Nucleus accumbens (tissue), 56 donors: Measurements from ENCODE around the gene DUS1L.

Experiments used
- DNase-seq, 56 donors: peaks; one replicate each; lab custom pipeline; 2025; lab: John Stamatoyannopoulos, UW

Gene DUS1L

DNA sequence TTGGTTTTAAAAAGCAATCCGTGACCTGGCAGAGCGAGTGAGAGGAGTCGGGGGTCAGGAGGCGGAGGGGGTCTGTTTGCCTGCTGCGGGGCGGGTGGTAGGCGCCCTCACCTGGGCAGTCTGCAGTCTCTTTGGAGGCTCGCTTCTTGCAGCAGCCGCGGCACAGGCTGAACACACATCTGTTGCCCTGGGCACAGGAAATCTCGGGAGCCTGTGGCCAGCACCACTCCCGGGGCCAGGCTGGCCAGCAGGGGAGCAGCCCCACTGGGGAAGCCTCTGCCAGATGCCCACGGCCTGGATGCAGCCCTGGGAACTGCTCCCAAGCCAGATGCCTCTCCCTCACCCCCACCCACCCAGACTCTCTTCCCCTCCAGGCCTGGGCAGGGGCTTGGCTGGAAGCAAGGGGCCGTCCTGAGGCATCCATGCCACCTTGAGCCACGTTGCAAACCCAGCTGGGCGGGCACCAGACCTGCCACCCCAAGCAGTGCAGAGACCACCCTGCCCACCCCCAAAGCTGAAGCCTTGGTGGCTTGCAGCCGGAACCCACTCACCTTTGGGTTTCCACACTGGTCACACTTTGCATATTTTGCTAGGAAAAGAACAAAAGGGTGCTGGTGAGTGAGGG is 7.3 kb downstream of the DUS1L start:
- DNase-seq: no peak

DNA sequence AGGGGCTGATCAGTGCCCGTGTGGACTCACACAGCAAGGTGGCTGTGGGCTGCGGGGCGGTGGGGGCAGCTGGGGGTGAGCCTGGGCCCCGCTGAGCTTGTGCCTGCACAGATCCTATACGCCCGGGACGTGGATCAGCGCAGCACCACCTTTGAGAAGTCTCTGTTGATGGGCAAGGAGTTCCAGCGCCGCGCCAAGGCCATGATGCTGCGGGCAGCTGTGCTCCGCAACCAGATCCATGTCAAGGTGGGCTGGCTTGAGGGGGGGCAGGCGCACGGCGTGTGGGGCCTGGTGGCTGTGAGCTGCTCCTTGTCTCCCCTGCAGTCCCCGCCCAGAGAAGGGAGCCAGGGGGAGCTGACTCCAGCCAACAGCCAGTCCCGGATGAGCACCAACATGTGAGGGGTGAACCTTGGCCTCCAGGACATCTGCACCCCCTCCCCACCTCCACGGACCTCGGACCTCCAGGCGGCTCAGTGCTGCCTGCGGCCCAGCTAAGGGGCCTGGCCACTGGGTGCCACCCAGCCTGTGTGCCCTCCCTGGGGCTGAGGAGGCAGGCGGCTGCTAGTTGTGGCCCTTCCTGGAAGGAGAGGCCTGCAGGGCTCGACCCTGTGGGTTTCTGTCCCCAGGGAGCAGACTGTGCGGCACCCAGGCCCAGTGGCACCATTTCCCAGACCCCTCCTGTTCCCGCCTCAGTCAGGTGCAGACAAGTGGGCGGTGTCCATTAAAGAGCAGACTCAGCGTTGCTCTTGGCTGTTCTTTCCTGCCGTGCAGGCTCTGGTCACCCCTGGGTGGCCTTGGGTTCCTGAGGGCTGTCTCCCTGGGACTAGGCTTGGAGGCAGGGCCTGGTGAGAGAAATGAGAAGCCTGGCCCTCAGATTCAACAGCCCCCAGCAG is 8.6 kb downstream of the DUS1L start:
- no peak for DNase-seq

DNA sequence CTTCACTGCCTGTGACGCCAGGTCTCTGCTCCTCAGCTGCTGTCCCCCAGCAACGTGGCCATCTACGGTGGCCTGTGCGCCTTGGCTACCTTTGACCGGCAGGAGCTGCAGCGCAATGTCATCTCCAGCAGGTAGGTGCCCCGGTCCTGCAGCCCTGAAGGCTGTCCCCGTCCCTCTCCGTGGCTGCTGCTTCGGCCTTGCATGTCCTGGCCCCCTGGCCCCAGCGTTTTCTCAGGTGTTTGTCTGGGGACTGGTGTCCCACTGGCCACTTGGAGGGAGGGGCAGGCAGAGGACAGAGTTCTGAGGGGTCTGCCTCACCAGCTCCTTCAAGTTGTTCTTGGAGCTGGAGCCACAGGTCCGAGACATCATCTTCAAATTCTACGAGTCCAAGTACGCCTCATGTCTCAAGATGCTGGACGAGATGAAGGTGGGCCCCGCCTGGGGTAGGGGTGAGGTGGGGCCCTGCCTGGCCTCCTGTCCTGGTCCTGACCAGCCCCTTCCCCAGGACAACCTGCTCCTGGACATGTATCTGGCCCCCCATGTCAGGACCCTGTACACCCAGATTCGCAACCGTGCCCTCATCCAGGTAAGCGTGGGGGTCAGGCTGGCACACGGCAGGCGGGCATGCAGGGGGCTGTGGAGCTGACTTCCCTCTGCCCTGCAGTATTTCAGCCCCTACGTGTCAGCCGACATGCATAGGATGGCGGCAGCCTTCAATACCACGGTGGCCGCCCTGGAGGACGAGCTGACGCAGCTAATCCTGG is 9.5 kb downstream of the DUS1L start:
- no peak for DNase-seq

DNA sequence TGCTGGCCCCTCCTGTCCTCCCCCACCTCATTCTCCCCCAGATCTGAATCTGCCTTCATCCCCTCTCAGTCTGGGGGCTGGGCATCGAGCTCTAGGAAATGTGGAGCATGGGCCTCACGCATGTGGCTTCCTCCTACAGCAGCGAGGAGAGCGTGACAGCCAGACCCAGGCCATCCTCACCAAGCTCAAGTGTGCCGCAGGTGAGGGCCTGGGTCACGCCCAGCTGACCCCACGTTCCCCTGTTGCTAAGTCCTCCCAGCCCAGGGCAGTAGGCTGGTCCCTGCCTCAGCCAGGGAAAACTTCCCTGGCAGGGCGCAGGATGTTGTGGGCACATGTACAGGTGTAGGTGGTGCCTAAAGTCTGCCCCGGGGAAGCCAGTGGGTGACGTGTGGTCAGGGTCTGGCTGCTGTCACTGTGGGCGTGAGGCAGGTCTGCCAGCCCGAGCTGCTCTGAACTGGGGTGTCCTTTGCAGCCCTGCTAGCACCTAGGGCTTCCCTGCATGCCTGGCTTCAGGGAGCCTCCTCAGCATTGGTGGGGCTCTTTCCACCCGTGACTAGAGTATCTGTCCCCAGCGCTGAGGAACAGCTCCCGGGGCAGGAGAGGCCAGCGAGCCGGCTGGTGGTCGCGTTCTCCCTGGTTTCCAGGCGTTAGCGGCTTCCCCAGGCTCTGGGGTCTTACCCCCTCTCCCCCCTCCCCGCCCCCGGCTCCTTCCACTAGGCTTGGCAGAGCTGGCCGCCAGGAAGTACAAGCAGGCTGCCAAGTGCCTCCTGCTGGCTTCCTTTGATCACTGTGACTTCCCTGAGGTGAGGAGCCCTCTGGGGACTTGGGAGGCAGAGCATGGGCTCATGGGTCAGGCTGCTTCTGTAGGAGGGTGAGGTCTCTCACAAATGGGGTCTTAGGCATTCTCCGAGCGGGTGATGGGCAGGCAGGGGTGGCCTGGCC is 10.3 kb downstream of the DUS1L start:
- no peak for DNase-seq

DNA sequence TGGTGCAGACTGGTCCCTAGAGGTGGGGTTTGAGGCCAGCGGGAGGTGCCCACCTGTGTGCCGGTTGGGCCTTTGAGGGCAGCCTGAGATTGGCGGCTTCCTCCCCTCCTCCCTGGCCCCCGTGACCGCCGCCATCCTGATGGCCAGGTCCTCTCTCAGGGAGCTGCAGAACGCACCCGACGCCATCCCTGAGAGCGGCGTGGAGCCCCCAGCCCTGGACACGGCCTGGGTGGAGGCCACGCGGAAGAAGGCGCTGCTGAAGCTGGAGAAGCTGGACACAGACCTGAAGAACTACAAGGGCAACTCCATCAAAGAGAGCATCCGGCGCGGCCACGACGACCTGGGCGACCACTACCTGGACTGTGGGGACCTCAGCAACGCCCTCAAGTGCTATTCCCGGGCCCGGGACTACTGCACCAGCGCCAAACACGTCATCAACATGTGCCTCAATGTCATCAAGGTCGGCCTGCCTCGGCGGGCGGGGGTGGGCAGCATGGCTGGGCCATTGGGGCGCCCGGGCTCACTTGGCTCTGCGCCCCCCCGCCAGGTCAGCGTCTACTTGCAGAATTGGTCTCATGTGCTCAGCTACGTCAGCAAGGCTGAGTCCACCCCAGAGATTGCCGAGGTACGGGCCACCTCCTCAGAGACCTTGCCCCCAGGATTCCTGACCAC is 11.1 kb downstream of the DUS1L start:
- no peak for DNase-seq

DNA sequence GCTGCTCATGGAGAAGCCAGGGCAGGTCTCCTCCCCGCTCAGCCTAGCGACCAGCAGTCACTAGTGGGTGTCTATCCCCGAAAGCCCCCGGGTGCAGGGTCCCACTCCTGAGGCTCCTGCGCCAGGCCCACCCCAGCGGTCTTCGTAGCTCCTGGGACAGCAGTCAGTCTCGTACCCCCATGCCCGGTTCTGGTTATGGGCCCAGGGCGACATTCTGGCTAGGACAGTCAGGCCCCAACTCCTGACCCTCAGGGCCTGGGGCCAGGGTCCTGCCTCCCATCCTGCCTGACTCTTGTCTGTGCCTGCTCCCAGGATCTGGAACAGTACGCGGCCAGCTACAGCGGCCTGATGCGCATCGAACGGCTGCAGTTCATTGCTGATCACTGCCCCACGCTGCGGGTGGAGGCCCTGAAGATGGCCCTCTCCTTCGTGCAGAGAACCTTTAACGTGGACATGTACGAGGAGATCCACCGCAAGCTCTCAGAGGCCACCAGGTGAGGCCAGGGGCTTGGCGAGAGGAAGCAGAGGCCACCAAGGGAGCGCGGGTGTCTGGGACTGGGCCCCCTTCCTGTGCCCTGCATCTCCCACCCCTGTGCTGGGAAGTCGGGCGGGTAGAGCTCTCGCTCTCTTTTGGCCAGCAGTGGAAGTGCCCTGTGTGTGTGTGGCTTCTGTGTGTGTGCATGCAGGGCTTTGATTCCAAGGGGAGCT is 11.9 kb downstream of the DUS1L start:
- no peak for DNase-seq

DNA sequence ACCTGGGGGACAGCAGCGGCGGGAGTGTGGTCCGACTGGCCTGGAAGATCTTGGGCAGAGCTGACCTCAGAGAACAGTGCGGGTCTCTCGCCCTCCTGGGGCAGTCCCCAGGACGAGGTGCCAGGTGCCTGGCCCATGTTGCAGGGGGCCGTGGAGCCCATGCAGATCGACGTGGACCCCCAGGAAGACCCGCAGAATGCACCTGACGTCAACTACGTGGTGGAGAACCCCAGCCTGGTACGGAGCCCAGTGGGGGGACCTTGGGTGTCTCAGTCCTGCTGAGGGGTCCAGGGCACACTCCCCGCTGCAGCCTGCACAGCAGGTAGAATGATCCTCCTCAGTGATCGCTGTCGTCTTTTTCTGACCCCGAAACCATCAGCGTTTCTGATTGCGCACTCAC is 12.5 kb downstream of the DUS1L start:
- DNase-seq: no peak

DNA sequence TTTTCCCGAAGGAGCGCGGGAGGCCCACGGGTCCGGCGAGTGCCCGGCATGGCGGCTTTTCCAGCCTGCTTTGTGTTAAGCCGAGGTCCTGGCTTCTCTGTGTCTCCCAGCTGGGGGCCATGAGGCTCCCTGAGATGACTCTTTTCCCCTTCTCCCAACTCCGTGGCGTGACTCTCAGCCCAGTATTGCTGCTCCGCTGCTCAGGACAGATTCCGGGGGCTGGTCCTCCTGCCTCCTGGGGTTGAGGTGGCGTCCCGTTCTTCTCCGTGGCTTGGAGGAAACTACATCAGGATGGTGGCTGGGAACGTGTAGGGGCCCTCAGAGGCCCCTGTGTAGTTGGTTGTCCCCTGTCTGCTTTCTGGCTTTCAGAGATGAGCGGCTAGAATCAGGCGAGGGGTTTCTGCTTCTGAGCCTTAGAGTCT is 13.0 kb downstream of the DUS1L start:
- no peak for DNase-seq

DNA sequence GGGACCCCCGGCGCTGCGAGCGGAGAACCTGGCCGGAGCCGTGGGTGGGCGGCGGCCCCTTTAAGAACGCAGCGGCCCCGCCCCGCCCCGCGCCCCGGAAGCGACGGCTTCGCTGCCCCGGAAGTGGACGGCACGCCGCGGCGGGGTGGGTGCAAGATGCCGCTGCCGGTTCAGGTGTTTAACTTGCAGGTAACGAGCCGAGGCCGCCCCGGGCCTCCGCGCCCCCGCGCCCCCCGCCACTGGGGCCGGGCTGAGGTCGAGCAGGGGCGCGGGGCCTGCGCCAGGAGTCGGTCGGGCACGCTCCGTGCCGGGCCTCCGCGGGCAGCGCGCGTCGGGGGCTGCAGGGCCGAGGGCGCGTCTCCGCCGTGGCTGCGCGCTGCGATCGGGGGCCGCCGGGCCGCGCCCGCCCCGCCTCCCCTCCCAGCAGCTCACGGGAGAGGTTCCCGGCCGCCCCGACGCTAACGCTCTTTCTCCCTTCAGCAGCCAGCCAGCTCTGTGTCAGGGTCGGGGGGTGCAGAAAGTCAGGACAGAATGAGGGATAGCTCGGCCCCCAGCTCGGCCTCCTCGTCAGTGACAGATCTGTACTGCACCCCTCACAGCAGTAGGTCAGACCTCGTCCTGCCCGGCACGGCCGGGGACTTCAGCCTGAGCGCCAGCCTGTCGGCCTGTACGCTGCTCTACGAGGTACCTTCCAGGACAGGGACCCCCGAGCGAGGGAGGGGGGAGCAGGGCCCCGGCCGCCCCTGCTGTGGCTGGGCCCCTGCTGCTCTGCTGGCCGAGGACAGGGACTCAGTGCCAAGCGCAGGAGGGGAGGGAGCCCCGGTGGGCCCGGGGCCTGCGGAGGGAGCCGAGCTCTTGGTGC is 13.6 kb downstream of the DUS1L start, which contains the start of the genes GPS1 and RFNG:
TSS of gene GPS1 (plus strand) at position 123 of the 862 bp plus-strand sequence. CDS start at position 157, 34 bp downstream.
TSS of gene RFNG (minus strand) at position 36 of the 862 bp plus-strand sequence. CDS start 45 bp downstream, outside the sequence.
- peak in 52 of 56 donors; percentile 19 to 86 (median 58) for DNase-seq

DNA sequence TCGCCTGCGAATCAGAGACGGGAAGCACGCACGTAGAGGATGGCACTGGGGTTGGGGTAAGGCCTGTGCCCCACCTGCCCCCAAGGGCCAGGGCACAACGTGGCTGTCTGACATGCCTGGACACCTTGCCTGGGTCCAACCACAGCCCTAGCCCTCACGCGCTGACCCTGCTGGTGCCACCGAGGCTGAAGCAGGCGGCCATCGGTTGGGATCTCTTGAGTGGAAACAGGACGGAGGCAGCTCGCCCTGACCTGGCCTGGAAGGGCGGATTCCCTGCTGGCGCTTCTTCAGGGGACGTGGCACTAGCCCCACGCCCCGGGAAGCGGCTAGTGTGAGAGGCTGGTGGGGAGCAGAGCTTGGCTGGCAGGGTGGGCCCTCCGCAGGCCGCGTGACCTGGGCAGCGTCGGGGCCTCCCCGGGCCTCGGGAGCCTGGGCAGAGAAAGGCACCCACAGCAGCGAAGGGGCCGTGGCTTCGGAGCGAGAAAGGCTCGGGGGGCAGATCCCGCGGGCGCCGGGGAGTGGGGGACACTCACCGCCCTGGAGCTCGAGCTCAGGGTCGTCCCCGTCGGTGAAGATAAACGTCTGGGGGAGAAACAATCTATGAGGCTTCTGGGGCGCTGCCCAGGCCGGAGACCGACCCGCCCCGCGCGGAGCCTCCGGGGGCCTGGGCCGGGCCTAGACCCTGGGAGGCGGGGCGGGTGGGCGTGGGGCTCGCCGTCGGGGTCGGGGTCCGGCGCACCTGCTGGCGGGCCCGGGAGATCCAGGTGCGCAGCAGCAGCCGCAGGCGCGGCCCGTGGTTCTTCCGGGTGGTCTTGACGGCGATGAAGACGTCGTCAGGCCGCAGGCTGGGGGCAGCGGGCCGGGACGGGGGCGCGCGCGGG is 14.6 kb downstream of the DUS1L start:
- DNase-seq: no peak

DNA sequence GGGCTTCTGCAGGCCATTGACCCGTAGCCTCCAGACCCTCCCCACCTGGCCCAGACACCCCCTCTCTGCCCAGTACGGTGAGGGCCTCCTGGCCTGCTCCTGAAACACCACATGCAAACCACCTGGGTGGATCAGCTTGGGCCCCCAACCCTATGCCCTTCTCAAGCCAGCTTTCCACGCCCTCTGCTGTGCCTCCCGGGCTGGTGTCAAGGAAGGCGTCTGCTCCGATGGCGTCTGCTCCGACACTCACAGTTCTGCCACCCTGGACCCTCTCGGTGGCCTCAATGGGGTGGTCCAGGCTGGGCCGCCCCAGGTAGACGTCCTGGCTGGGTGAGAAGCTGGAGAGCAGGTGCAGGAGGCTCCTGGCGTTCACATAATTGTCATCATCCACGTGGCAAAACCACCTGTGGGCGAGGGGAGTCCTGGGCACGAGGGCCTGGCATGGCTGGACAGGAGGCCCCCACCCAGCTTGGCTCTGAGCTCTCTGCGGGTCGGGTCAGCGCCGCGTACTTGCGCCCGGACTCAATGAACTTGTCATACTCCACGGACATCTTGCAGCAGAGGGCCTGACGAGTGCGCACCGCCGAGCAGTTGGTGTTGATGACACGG is 15.3 kb downstream of the DUS1L start:
- DNase-seq: no peak

DNA sequence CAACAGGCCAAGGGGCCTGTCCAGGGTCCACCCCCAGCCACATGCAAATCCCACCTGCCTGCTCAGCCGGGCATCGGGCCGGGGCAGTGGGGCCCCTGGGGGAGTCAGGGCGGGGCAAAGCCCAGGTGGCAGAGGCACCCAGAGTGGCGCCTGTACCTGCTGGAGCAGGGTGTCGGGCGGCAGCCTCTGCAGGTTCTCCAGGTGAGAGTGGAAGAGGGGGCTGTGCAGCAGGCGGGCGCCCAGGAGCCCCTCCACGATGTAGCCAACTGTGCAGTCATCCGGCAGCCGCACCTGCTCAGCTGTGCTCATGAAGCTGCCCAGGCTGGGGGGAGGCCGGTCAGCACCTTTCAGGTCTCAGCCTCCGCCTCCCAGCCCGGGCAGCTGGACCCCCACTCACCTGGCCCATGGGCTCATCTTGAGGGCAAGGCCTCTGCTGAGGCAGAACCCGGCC is 16.1 kb downstream of the DUS1L start:
- DNase-seq: no peak

DNA sequence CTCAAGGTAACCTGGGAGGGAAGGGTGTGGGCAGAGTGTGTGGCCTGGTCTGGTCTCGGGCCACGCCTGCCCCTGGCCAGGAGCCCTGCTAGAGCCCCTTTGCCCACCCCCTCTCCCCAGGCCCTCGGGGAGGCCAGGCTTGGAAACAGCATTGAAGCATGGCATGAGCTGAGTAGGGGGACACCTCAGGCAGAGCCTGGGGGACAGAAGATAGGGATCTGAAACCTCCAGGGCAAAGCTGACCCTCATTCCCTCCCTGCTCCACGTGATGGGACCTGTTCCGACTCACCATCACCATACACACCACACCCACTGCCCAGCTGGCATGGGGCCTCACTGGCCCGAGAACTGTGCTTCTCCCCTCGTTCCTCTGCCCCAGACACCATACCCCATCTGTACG is 16.5 kb downstream of the DUS1L start:
- no peak for DNase-seq

DNA sequence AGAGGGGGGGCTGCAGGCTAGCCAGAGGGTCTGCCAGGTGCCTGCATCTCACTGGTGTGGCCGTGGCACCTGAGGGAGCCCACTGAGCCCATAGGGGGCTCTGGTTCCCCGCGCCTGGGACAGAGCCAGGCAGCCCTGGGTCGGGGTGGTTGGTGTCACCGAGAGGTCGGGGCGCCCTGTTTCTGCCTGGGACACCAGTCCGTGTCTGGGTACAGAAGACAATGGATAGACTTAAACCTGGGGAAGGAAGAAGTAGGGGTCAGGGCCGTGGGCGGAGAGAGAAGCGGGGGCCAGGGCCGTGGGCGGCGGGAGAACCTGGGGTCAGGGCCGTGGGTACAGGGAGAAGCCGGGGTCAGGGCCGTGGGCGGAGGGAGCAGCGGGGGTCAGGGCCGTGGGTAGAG is 17.0 kb downstream of the DUS1L start:
- DNase-seq: no peak

DNA sequence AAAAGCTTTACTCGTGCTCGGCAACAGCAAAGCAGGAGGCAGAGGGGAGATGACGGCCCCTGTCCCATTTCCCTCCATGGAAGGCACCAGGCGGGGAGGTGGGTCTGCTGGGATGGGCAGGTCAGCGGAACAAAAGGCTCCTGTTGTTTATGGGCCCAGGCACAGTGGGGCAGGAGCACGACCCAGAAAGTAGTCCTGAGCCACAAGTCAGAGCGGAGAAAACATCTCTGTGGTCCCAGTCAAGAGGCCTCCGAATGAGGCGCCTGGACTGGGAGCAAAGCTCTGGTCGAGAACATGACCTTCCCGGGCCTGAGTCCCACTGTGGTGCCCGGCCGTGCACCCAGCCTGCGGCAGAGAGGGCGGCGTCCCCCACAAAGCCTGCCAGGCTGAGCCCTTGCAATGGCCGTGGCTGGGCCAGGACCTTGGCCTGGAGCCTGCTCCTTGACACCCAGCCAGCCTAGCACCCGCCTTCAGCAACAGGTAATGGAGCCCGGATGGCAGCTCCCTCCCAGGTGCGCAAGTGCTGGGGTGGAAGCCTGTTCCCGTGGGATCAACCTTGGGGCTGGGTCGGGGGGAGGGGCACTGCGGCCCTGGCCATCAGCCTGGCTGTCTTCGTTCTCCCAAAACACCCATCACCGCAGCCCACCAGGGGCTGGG is 17.6 kb downstream of the DUS1L start:
- no peak for DNase-seq

DNA sequence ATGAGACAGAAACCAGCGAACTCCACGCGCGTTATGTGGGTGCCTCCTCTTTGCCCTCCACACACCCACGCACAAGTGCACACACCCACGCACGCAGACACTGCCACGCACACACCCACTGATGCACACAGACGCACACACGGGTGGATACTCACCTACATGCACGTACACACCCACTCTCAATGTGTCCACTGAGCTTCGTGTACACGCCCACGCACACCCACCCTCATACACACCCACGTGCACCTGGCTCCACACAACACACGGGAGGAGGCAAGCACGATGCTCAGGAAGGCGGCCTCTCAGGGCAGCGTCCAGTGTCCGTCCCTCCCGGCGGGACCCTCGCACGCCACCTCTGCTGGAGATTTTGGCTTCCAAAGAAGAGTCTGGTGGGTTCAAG is 18.2 kb downstream of the DUS1L start:
- DNase-seq: peak in 1 of 56 donors; percentile 32
